ENCODE data around the gene STYX.

Gene STYX

DNA sequence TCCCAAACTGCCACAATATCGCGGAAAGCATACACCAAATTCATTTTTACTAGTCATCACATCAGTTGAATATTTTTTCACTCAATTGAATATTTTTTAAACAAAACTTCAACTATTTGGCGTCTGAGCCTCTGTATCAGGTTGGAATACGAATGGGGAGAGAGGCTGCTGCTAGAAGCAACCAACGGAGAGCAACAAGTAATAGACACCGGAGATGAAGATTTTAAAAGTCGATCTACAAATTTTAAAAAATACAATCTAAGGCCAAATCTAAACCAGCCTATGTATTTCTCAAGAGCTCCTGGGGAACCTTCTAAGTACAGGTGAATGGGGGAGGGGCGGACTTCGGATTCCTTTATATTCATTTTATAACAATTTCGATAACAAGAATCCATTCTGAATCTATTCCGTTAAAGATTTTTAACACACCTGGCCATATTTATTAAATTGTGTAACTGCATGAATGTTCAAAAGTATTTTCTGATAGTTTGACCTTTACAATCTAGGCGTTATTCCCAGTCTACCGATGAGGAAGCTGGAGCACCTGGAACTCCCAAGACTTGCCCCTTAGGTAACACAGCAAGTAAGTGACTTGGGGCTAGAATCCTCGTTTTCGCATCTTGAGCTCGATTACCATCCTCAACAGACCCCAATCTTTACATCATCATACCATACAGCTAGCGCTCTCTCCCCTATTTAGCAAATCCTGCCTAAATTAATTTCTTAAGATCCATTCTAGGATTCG is 60.2 kb downstream of the STYX start:
- DNase-seq (ENCODE audit: low read depth in 2 of 2), result no peak

DNA sequence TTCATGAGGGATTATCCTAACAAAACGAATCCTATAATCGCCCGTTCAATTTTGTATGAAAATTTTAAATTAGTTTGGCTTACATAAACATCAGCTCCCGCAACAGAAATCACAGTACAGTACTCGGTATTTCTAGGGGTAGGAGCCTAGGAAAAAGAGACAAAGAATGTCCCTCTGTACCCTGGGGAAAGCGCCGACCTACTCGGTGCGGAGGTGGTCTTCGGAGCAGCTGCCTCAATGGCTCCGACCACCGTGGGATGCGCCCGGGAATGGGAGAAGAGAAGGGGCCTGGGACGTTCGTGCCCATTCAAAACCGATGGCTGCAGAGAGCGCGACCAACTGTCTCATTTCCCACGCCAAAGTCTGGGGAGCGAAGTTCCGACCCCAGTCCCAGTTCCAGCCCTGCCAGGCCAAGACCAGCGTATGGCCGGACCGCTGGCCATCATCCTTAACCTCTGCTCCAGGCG is 60.8 kb downstream of the STYX start:
- DNase-seq (ENCODE audit: low read depth in 2 of 2), result no peak

DNA sequence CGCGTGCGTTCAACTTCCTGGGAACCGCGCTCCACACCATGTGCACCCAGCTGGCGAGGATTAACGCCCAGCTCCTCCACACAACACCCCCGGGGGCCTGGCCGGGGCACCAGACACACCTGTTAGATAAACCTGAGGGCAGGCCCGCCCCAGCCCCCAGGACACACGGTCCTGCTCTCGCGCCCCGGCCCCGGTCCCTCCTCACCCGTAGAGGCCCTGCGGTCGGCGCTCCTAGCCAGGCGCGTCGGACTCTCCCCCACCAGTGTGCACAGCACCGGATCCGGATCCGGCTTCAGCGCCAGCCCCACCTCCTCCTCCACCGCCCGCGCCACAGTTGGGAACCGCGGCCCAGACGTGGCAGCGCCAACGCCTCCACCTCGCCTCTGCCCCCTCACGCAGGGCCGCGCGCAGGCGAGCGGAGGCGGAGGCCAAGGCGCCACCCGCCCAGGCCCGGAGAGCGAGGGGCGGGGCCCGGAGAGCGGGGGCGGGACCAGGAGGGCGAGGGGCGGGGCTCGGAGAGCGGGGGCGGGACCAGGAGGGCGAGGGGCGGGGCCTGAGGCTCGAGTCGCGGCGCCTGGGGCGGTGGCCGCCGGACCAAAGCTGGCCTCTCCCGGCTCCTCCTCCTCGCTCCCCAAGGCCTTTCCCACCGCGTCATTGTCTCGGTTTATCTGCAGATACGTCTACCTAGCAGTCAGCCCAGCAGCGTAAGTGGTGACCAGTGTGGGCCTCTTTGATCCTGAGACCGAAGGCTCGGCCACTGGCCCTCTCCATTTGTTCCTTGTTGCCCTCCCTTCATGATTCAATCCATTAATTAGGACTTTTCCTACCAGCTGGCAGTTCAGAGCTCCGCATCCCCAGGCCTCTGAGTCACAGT is 61.5 kb downstream of the STYX start, which contains the start of gene GNPNAT1:
Gene GNPNAT1, minus strand, starts transcription at position 385 of the 874 bp plus-strand sequence. CDS start 6,957 bp downstream, outside the sequence.
- peak; percentile 60 to 63 for DNase-seq (ENCODE audit: low read depth in 2 of 2)

DNA sequence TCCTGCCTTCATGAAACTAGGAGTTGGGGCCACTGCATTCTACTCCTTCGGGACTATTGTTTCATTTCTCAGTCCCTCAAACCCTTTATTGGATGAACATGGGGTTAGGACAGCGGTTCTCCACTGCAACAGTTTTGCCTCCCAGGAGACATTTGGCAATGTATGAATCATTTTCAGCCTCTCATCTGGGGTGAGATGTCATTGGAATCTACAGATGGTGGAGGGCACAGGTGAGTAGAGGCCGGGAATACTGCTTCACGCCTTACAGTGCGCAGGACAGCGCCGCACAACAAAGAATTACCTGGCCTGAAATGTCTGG is 62.1 kb downstream of the STYX start:
- DNase-seq (ENCODE audit: low read depth in 2 of 2), result no peak

DNA sequence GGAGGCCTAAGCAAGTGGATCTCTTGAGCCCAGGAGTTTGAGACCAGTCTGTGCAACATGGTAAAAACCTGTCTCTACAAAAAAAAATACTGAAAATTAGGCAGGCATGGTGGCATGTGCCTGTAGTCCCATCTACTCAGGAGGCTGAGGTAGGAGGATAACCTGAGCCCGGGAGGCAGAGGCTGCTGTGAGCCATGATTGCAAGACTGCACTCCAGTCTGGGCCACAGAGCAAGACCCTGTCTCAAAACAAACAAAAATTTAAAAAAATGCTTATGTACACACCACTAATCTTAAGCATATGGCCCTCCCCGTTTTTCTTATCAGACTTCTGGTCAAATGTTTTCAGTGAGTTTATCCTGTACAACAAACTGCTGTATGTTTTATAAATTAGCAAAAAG is 63.1 kb downstream of the STYX start:
- DNase-seq (ENCODE audit: low read depth in 2 of 2), result no peak

DNA sequence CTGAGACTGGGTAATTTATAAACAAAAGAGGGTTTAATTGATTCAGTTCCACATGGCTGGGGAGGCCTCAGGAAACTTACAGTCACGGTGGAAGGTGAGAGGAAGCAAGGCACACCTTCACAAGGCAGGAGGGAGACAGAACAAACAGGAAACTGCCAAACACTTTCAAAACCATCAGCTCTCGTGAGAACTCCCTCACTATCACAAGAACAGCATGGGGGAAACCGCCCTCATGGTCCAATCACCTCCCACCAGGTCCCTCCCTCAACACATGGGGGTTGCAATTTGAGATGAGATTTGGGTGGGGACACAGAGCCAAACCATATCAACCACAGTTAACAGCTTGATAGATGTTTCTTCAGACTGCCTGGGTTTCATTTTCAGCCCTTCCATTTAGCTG is 67.7 kb downstream of the STYX start:
- no peak for DNase-seq (ENCODE audit: low read depth in 2 of 2)

DNA sequence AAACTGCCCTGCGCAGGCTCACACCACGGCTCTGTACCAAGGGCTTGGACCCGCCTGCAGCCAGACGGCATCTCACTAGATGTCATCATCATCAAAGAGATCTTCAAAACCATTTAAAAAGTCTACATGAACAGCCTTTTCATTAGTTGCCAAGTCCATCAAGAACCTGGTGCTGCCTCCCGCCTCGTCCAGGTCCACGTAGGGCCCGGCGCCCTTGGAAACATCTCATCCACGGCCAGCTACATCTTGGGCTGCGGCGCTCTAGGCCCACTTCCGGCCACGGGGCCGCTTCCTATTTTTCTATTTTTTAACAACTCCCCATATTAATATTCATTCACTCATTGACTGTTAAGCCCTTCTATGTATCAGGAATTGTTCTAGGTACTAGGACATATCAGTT is 68.9 kb downstream of the STYX start:
- DNase-seq (ENCODE audit: low read depth in 2 of 2), result no peak

DNA sequence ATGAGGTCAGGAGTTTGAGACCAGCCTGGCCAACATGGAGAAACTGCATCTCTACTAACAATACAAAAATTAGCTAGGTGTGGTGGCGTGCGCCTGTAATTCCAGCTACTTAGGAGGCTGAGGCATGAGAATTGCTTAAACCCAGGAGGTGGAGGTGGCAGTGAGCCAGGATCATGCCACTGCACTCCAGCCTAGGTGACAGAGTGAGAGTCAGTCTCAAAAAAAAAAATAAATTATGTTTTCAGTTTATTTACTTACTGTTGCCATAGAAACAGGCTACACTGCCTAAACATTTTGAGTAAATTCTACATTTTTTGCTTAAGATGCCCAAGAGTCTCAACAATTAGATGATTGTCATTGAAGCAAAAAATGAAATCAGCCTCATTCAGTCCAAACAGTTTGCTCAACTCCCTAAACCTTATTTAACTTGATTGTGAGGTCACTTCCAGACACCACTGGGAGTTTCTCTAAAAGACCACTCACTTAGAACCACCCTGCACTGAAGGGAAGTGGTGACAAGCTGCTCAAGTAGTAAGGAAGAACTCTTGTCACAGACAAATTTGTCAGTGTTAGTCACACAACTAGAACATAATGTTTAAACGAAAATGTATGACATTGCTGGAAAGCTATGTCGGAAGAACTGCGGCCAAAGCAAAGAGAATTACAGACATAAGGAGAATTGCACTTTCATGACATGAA is 71.2 kb downstream of the STYX start:
- DNase-seq (ENCODE audit: low read depth in 2 of 2), result no peak

DNA sequence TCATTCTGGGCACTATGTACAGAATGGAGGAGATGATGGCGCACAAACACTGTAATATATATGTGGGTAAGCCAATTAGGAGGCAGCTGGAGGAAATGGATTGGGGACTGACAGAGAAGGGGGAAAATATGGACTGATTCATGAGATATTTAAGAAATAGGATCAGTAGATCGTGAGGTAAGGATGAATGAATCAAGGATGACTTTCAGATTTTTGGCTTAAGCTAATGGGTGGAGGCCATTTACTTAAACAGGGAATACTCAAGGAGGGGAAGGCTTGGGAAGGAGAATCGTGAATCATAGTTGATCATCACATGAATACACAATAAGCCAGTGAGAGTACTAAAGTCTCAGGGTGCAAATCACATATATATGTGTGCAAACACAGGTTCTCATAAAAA is 72.6 kb downstream of the STYX start:
- DNase-seq (ENCODE audit: low read depth in 2 of 2), result no peak

DNA sequence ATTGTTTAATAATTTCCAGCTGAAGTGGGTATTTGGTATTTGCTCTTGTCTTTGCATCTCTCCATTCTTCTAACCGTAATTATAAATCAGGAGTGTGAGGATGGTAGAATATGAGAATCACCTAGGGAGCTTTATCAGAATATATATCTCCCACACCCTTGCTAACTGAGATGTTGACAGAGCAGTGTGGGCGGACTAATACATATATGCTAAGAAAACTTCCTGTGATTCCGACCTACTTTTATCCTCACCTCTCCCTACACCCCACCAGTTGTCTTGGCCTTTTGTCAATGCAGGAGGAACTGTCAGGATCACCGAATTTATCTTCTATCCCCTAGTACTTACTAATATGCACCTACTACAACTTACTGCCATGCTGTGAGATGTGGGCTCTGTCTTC is 76.1 kb downstream of the STYX start:
- DNase-seq (ENCODE audit: low read depth in 2 of 2), result no peak

DNA sequence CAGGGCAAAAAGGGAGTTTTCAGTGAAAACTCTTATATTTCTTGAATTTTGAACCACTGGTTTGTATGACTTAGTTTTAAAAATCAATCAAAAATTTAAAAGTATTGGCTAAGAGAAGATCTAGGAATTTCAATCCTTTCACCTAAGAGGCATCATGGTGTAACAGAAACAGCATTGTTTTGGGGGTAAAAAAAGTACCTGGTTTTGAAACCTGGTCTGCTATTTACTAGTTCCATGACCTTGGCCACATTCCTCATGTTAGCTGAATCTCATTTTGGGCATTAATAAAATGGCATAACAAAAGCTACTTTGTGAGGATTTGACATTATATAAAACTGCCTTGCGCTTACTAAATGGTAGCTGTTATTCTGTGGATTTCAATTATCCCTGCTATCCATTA is 78.1 kb downstream of the STYX start:
- no peak for DNase-seq (ENCODE audit: low read depth in 2 of 2)

DNA sequence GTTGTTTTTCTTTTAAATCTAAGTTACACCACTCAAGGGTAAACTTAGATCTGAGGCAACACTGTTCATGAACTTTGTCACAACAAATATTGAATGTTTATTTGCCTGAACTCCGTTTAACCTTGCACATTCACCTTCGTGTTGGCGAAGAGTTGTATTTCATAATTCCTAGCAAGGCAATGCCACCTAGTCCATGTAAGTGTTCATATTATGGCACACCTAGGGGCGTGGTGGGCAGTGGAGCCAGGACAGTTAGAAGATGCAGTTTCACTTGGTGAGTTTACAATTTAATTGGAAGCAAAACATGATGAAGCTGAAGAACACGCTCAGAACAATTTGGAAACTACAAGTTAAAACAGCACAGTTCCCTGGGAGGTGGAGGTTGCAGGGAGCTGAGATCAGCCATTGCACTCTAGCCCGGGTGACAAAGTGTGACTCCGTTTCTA is 91.9 kb downstream of the STYX start:
- no peak for DNase-seq (ENCODE audit: low read depth in 2 of 2)

DNA sequence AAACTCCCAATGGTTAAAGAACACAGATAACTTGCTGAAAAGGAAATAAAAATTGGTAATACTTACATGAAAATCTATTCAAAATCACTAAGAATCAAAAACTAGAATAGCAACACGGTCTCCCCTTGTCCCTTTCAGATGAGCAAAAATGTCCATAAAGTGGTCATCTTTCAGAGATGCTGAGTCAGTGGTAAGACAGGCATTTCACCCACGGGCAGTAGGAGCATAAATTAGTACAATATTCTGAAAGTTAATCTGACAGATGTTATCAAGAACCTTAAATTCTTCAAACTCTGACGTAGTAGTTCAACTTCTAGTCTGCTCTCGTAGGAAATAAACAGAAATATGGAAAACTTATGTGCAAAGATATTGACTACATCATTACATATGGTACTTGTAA is 94.5 kb downstream of the STYX start:
- no peak for DNase-seq (ENCODE audit: low read depth in 2 of 2)

Measured in activated CD4-positive, alpha-beta T cell treated with anti-CD3 and anti-CD28 coated beads for 24 hours (primary cell).